Activated T-helper 9 cell treated with anti-CD3 and anti-CD28 coated beads, Interleukin-2, amount 50 U/mL, for 16 hours (primary cell): Measurements from ENCODE around the gene GAB2.
"Not testable (repeated sequence)": the region's sequence is repeated elsewhere in the genome, so short reads cannot be mapped to it uniquely, and the experiment has no call there.

Experiments used
- DNase-seq: peaks from one replicate; pipeline ENCODE4 v3.0.0-alpha.2; 2020; ENCODE audit warnings: low read depth

The GAB2 gene

GRCh38 chr11:78313181-78313795 lies 104.3 kb downstream of the GAB2 start:
- DNase-seq, result no peak

GRCh38 chr11:78312712-78313111 lies 104.9 kb downstream of the GAB2 start:
- no peak for DNase-seq

- DNase-seq, result no peak
Measured at GRCh38 chr11:78311702-78312371, 105.8 kb downstream of the GAB2 start.

- no peak for DNase-seq
Measured at GRCh38 chr11:78310500-78310909, 107.1 kb downstream of the GAB2 start.

- DNase-seq, result no peak
Measured at GRCh38 chr11:78304201-78304600, 113.4 kb downstream of the GAB2 start.

GRCh38 chr11:78300108-78300839 lies 117.3 kb downstream of the GAB2 start:
- DNase-seq, result no peak

GRCh38 chr11:78299000-78299710 lies 118.5 kb downstream of the GAB2 start:
- no peak for DNase-seq

- no peak for DNase-seq
Measured at GRCh38 chr11:78298291-78298771, 119.3 kb downstream of the GAB2 start.

GRCh38 chr11:78295991-78296930 lies 121.4 kb downstream of the GAB2 start:
- no peak for DNase-seq

GRCh38 chr11:78295347-78295746 lies 122.3 kb downstream of the GAB2 start:
- DNase-seq, result no peak

- DNase-seq, result not testable (repeated sequence)
Measured at GRCh38 chr11:78294100-78294499, 123.5 kb downstream of the GAB2 start.

GRCh38 chr11:78293536-78293935 lies 124.1 kb downstream of the GAB2 start:
- DNase-seq, result no peak

GRCh38 chr11:78292109-78292803 lies 125.4 kb downstream of the GAB2 start:
- no peak for DNase-seq

GRCh38 chr11:78291503-78292108 lies 126.0 kb downstream of the GAB2 start:
- no peak for DNase-seq

- no peak for DNase-seq
Measured at GRCh38 chr11:78290293-78291176, 127.1 kb downstream of the GAB2 start.

GRCh38 chr11:78289552-78290292 lies 127.9 kb downstream of the GAB2 start:
- no peak for DNase-seq

- no peak for DNase-seq
Measured at GRCh38 chr11:78284260-78284659, 133.4 kb downstream of the GAB2 start.

- DNase-seq, result no peak
Measured at GRCh38 chr11:78282821-78283220, 134.8 kb downstream of the GAB2 start.
